Activated CD4-positive, alpha-beta T cell treated with anti-CD3 and anti-CD28 coated beads, Interleukin-2, Interleukin-4, amounts not matched to agents 100 ng/mL and 50 ng/mL, durations not matched to agents 16 hours and 8 hours (primary cell): ENCODE results near the gene TEX51.

Source experiments
- DNase-seq: peaks from one replicate; pipeline ENCODE4 v3.0.0-alpha.2; 2020; ENCODE audit warnings: low spot score

Gene TEX51

DNA sequence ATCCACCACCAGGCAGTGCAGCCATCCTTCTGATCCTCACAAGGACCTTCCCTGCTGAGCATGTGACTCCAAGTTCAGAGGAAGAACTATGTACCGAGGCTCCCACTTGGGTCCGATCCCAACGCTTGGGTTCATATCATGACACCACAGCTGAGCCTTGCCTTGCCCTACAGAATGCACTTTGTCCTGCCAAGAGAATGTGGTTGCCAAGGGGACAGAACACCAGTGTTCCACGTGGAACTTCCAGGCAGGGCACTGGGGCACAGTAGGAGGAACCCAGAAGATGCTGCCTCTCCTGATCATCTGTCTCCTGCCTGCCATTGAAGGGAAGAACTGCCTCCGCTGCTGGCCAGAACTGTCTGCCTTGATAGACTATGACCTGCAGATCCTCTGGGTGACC is at the start of gene TEX51:
TEX51 (plus strand) TSS at position 255 of the 400 bp plus-strand sequence; CDS start at position 284, 29 bp downstream.
- DNase-seq = no peak

DNA sequence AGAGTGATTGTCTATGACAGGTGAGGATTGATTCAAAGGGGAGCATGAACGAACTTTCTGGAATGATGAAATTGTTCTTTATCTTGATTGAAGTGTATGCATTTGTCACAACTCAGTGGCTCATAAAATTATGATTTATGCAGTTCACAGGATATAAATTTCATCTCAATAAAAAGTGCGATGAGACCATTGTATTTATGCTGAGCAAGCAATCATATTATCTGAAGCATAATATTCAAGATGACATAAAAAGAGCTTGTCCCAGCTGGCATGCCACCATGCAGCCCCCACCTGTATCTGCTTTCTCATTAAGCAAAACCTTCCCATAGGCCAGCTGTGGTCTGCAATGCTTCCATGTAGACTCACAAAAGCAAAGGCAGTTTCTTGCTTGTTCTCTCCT is 49.6 kb upstream of the TEX51 start:
- no peak for DNase-seq

DNA sequence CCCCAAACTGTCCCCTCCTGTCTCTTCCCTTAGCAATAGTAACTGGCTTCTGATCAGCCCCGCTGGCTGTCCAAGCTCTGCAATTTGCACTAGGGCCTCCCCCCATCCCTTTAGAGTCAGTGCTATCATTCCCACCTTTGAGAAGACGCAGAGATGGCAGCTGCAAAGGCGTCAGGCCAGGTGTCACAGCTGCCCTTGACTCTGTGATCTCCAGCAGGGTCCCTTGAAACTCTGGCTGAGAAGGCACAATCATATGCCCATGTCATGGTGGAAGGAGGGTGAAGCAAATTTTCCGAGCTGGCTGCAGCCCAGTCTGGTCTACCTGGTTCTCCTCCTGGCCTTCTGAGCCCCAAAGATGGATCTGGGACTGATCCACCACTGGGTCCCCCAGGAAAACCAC is 49.2 kb upstream of the TEX51 start:
- DNase-seq = no peak

DNA sequence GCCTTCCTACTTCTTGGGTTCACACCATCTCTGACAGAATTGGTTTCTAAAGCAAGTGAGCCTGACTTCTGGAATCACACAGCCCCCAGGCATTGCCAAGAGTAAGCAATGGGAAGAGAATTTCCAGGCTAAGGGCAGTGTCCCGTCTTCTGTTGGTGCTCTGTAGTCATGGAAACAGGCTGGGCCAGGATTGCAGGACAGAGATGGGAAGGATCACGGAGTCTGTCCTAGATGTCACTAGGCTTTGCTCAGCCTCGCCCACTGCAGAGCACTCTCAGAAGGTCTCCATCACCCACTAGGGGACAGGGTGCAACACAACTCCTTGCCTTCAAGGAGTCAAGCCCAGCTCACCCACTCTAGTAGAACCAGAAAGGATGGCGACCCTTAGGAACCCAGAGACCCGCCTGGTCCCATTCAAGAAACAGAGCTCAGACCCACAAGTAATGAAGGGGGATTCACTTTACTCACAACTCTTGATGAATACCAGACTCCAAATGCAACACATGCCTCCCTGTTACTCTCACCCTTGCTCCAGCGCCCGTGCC is 48.6 kb upstream of the TEX51 start:
- no peak for DNase-seq

- no peak for DNase-seq
These were observed 47.8 kb upstream of the TEX51 start for GRCh38 chr2:126850940-126851339.

DNA sequence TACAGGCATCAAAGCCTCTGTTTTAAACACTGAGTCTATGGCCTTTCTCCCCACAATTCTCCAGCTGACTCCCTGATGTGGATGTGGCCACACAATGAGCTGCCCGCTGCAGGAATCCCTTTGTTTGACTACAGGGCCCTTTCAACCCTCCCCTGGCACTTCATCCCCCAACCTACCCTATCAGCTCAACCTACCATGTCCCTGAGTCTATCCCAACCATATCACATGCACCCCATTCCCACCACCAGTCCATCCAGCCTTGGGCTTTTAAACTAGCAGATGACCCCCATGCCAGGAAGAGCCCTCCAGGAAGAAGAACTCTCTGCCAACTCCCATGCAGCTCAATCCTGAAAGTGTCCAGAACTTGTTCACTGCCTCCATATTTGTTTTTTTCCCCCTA is 46.9 kb upstream of the TEX51 start:
- no peak for DNase-seq

DNA sequence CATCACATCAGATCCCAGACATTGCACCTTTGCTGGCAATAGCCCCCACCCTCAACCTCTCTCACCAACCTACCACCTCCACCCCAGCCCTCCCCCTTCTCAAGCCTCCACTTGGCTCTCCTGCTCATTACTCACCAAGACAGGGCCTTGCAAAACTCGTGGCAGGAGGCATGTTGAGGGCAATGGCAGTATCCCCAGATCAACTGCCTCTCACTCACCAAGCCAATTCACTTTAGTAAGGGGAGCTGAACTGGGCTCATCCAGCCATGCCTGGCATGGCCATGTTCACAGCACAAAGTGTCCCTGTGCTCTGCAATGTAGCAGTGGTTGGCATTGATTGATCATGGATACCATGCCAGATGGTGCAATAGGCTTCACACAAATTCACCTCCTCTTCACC is 46.3 kb upstream of the TEX51 start:
- DNase-seq = no peak

GRCh38 chr2:126855606-126856005 is 43.1 kb upstream of the TEX51 start:
- DNase-seq = no peak

DNA sequence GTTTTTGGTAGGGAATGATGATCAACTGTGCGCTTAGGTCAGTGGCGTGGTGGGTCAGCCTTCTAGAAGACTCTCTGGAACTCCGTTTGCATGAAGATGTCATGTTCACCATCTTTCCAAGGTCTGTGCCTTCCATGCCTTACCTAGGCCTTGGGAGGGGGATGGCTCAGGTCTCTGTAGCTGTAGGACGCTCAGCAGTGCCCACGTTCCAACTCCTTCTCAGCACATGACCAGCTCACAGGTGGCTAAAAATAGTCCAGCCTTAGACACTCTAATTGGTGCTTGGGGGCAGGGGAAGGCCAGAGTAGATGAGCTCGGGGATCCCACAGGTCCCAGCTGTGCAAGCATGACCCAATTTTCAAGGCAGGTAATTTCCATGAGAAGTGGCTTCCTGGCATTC is 42.3 kb upstream of the TEX51 start:
- DNase-seq = no peak

GRCh38 chr2:126857502-126857901 is 41.2 kb upstream of the TEX51 start:
- DNase-seq = no peak

DNA sequence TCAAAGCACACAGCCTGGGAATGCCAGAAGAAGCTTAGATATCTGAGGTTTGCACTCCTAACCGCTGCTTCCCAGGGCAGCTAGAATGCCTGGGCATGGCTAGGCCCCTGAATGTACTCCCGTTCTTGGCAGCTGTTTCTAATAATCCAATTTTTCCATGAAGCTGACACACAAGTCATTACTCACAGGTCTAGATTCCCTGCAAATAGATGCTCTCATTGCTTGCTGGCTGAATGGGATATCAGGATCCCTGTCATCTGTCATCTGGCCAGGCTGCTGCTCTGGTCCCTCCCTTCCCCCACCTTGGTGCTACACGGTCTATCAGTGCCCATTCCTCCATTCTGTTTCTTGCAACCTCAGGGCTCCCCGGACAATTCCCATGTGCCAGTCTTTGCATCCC is 40.7 kb upstream of the TEX51 start:
- no peak for DNase-seq

- DNase-seq = no peak
These were observed 40.3 kb upstream of the TEX51 start for GRCh38 chr2:126858436-126858835.

DNA sequence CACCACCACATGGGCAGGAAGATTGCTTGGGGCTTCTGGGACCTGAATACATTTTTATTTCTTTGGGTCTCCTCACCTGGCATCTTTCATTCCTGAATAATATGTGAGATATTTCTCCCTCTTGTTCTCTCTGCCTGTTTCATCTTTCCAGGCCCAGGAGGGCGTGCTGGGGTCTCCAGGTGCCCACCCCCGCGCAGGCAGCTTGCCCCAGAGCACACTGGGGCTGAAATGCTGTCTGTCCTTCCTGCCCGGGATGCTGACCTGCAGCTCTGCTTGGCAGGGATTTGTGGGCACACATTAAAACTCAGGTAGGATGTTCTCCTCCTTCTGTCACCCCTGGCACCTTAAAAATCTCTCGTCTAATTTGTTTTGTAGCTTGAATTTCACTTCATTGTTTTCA is 39.7 kb upstream of the TEX51 start:
- no peak for DNase-seq

GRCh38 chr2:126859631-126860030 is 39.1 kb upstream of the TEX51 start:
- no peak for DNase-seq

GRCh38 chr2:126860385-126860784 is 38.3 kb upstream of the TEX51 start:
- DNase-seq = no peak

- DNase-seq = no peak
These were observed 36.0 kb upstream of the TEX51 start for GRCh38 chr2:126862730-126863129.

DNA sequence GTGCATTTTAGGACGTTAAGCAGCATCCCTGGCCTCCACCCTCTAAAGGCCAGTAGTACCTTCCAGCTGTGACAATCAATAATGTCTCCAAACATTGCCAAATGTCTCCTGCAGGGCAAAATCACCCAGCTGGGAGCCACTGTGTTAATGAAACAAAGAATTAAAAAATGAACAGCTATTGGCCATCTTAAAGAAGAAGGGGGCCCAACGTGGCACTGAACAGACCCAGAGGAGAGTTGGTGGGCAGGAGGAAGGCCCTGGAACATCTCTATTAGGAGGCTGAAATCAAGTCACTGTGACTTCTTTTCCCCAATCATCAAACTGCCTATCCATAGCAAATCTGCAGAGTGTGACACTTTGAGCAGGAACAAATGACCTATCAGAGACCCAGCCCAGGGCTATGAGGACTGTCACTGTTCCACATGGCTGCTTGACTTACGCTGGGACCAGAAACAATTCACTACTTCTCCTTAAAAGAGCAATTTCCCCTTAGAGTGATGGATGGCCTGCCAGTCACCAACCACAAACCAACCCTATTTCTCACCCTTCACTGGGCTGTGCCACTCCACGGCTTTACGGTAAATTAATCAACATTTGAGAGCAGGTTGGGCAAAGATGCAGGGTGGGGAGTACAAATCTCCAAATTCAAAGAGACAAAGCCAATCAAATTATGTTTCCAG is 35.2 kb upstream of the TEX51 start:
- no peak for DNase-seq

- no peak for DNase-seq
These were observed 33.8 kb upstream of the TEX51 start for GRCh38 chr2:126864861-126865260.

- DNase-seq = no peak
These were observed 32.2 kb upstream of the TEX51 start for GRCh38 chr2:126866451-126866850.

DNA sequence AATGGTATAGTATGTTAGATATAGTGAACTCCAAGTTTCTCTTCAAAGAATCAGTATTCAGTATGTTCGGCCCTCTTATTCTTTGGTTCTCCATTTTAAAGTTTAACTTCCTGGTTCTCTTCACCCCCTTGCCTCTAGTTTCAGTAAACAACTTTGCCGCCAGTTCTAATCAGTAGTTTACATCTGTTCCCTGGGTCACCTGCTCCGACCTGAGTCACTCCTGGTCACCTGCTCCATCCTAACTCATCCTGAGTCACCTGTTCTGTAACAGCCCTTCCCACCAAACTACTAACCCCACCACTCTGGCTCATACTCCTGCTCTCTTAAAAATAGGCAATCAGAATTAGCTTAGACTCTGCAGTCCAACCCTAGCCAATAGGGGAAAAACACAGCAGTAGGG is 23.7 kb upstream of the TEX51 start:
- no peak for DNase-seq

GRCh38 chr2:126876631-126877030 is 22.1 kb upstream of the TEX51 start:
- DNase-seq = no peak

- no peak for DNase-seq
These were observed 21.6 kb upstream of the TEX51 start for GRCh38 chr2:126877041-126877440.

DNA sequence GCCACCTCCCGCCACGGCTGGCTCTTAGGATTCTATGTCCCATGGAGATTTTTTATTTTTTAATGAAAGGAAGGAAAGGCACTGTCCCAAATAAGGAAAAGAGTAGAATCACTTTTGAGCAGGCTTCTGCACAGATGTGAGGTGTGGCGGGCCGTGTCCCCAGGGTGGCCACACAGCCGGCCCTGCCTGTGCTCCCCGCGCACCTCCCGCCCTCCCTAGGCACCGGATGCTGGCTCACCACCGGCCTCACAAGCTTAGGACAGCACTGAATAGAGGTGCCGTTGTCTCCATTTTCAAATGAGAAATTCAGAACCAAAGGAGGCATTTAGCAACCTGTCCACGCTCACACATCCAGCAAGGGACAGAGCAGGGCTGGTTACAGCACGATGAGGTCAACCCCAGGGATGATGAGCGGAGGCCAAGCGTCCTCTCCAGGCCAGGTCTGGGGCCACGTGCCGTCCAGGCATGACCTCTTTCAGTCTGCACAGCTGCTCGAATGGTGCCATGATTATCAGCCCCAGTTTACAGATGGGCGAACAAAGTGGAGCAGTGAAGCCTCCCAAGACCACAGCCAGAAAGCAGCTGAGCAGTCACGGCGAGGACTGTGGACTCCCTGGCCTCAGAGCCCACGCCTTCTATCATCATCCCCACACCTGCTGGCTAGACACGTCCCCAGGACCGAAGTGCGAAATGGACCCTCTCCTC is 20.7 kb upstream of the TEX51 start:
- no peak for DNase-seq

- no peak for DNase-seq
These were observed 20.1 kb upstream of the TEX51 start for GRCh38 chr2:126878601-126879000.
